Iris pigment epithelial cell (primary cell): ENCODE data around the gene RAB35.
"Not testable (repeated sequence)": the region's sequence is repeated elsewhere in the genome, so short reads cannot be mapped to it uniquely, and the experiment has no call there.

Experiments
- DNase-seq: peaks from one replicate; pipeline ENCODE4 v3.0.0-alpha.2; 2011; ENCODE audit warnings: low read depth

RAB35 gene

GRCh38 chr12:120060717-120061116 is 55.8 kb downstream of the RAB35 start:
- no peak for DNase-seq

- peak; percentile 16 for DNase-seq
These were observed 56.4 kb downstream of the RAB35 start for GRCh38 chr12:120060196-120060595.

DNA sequence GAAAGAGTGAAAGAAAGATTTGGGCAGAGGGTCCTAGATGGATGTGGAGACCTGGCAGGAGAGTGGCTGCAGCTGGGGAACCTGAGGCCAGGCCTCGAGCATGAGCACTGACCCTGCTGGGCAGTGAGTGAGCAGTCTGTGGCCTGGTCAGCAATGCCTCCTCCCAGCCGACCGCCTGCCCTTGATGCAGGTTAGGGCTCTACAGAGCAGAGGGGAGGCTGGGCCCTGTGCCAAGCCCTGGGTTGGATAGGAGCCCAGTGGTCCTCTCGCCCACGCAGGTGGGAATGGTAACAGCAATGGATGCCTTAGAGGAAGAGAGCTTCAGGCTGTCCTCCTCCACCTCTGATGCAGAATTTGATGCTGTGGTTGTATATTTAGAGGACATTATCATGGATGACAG is 59.8 kb downstream of the RAB35 start:
- DNase-seq = no peak

DNA sequence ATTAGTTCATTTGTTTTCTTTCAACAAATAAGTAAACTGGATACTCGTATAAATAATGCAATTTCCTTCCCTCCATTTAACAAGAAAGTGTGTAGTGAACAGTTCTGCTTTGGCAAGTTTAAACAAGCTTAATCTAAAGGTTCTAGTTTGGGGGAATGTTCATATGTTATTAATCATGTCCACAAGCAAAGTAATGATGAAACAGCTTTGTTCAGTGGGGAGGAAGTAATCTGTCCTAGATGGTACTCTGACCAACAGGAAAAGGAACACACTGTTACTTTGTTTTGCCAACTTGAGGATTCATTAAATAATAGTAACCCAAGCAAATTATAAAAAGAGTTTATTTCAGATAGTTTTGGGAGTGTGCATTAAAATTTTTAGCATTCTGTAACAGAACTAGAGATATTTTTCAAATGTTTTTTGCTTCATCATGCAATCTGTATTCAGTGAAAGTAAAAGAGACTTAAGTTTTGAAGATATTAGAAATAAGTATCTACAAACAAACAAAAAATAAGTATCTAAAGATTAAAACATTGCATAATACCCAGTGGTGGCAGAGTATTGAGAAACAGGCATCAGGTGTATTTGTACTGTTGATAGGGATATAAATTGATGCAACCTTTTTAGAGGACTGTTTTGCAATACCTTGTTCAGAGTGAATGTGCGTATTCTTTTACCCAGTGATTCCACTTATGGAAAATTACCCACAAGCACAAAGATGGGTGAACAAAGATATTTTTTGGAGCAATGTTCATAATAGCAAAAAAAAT is 61.1 kb downstream of the RAB35 start:
- peak; percentile 15 for DNase-seq

DNA sequence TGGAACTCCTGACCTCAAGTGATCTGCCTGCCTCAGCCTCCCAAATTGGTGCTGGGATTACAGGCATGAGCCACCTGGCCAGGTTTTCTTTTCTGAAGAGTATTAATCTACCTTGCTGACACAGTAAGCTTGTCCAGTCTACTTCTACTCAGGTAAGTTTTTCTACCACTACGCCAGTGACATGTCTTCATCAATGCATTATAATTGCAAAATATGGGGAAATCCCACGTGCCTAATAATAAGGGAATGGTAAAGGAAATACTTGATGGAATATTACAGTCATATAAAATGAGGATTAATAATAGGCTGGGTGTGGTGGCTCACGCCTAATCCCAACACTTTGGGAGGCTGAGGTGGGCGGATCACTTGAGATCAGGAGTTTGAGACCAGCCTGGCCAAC is 62.3 kb downstream of the RAB35 start:
- DNase-seq = no peak

GRCh38 chr12:120051535-120051934 is 65.0 kb downstream of the RAB35 start:
- DNase-seq = no peak

GRCh38 chr12:120049426-120049825 is 67.1 kb downstream of the RAB35 start:
- DNase-seq = no peak

- no peak for DNase-seq
These were observed 68.3 kb downstream of the RAB35 start for GRCh38 chr12:120048263-120048662.

DNA sequence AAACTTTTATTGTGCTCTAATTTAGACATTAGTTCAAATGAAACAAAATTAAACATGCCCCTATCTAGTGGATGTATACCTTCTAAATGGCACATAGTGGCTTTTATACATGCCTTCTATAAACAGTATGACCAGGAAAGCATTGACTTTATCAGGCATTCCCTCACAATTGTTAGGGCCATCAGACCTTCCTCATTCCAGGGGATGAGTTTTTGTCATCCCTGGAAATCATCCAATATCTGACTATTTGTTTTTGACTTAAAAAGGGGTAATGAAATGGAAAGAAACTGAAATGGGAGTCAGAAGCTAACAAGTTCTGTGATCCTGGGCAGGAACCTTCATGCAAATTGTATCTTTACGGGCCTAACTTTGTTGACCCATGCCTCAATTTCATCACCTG is 69.5 kb downstream of the RAB35 start:
- DNase-seq = no peak

- not testable (repeated sequence) for DNase-seq
These were observed 71.2 kb downstream of the RAB35 start for GRCh38 chr12:120045367-120045766.
